K562 (cell line): ENCODE measurements around the gene ADAM23.

ENCODE experiments used
- ARID2 ChIP-seq: fragments of 450-650 bp; IDR thresholded peaks from 2 replicates; pipeline ENCODE4 v1.6.1; 2017; ENCODE audit warnings: antibody characterized with exemption, mild to moderate bottlenecking
- ATF2 ChIP-seq: sonication (generic); formaldehyde crosslinking; IDR thresholded peaks from 2 replicates; pipeline ENCODE4 v1.8.1; 2022; ENCODE audit warnings: missing genetic modification reagents
- ATF3 ChIP-seq, 2 experiments: fragments of 450-650 bp in 1 of 2; sonication (generic) in 1 of 2; formaldehyde crosslinking in 1 of 2; IDR thresholded peaks in 1 of 2; conservative IDR thresholded peaks in 1 of 2; 2 replicates each; pipeline versions ENCODE4 v1.6.1 to v1.8.1; 2016 to 2023; ENCODE audit warnings: mild to moderate bottlenecking in 2 of 2, moderate library complexity in 2 of 2, inconsistent platforms in 1 of 2, missing genetic modification reagents in 1 of 2
- CBFB ChIP-seq: sonication (generic); formaldehyde crosslinking; IDR thresholded peaks from 2 replicates; pipeline ENCODE4 v1.4.0; 2020; ENCODE audit warnings: mild to moderate bottlenecking, missing genetic modification reagents
- CTCF ChIP-seq, 3 experiments: IDR thresholded peaks in 2 of 3; conservative IDR thresholded peaks in 1 of 3; 2 replicates each; pipeline ENCODE4 v1.5.1; 2011 to 2012; ENCODE audit warnings: low read length in 3 of 3, mild to moderate bottlenecking in 3 of 3, control low read depth in 2 of 3, improper control_type of control experiment in 1 of 3, inconsistent platforms in 1 of 3, low read depth in 1 of 3, mixed read lengths in 1 of 3, moderate library complexity in 1 of 3; ENCODE audit not compliant: insufficient read depth in 2 of 3
- EP300 ChIP-seq: IDR thresholded peaks from 2 replicates; pipeline ENCODE4 v1.6.1; 2012; ENCODE audit warnings: low read length, improper control_type of control experiment
- FOXA1 ChIP-seq: fragments of 450-650 bp; IDR thresholded peaks from 2 replicates; pipeline ENCODE4 v1.6.1; 2016; ENCODE audit warnings: mild to moderate bottlenecking, borderline replicate concordance
- FOXM1 ChIP-seq, 2 experiments: fragments of 450-650 bp in 1 of 2; sonication (generic) in 1 of 2; formaldehyde crosslinking in 1 of 2; IDR thresholded peaks; 2 replicates each; pipeline versions ENCODE4 v1.6.1 to v1.9.0; 2017 to 2022; ENCODE audit warnings: low read depth in 2 of 2, mild to moderate bottlenecking in 2 of 2, missing genetic modification reagents in 1 of 2, moderate library complexity in 1 of 2
- IRF1 ChIP-seq: sonication (generic); formaldehyde crosslinking; IDR thresholded peaks from 2 replicates; pipeline ENCODE4 v1.8.0; 2022; ENCODE audit warnings: missing genetic modification reagents, mild to moderate bottlenecking, borderline replicate concordance
- KLF10 ChIP-seq: fragments of 250-450 bp; sonication (Bioruptor Pico); IDR thresholded peaks from 2 replicates; pipeline ENCODE4 v1.6.1; 2021; ENCODE audit warnings: matching md5 sums
- NFRKB ChIP-seq: fragments of 450-650 bp; IDR thresholded peaks from 2 replicates; pipeline ENCODE4 v1.6.1; 2016; ENCODE audit warnings: low read depth
- PHF8 ChIP-seq: fragments of 200-600 bp; sonication (generic); IDR thresholded peaks from 2 replicates; pipeline ENCODE4 v1.6.1; 2012; ENCODE audit warnings: mixed run types, mild to moderate bottlenecking, inconsistent platforms, low read length, moderate library complexity, borderline replicate concordance
- TAF1 ChIP-seq: IDR thresholded peaks from 2 replicates; pipeline ENCODE4 v1.6.1; 2011; ENCODE audit warnings: mild to moderate bottlenecking, low read length, moderate library complexity; ENCODE audit not compliant: insufficient read depth, control insufficient read depth, severe bottlenecking; ENCODE audit errors: extremely low read depth

- TF ChIP-seq ATF3 (IDR thresholded peaks at IDR 0.05) (no peak), ATF3 (CRISPR knock-in tag; conservative IDR thresholded peaks at IDR 0.05) (no peak), FOXM1 (IDR thresholded peaks at IDR 0.05; ENCODE audit: low read depth) (no peak), FOXM1 (CRISPR knock-in tag; IDR thresholded peaks at IDR 0.05; ENCODE audit: low read depth) (no peak), NFRKB (no peak), FOXA1 (no peak), IRF1 (CRISPR knock-in tag) (no peak), CTCF (IDR thresholded peaks at IDR 0.05 in 2 of 3, conservative IDR thresholded peaks at IDR 0.05 in 1 of 3; ENCODE audit: insufficient read depth in 2 of 3, low read depth in 1 of 3, low read length in 3 of 3) (no peak), EP300 (no peak), ARID2 (no peak), TAF1 (no peak), CBFB (no peak), ATF2 (CRISPR knock-in tag) (no peak), PHF8 (no peak), KLF10 (CRISPR knock-in tag) (no peak)
Observed at GRCh38 chr2:206428783-206429182, 14.5 kb upstream of the ADAM23 start.
